NK-92 treated with Interleukin-12 subunit alpha and Interleukin-12 subunit beta, amount 100 ng/mL, for 24 hours (cell line): ENCODE measurements around the gene DCDC2B.
"Not testable (repeated sequence)": the region's sequence is repeated elsewhere in the genome, so short reads cannot be mapped to it uniquely, and the experiment has no call there.

ENCODE experiments used
- DNase-seq: peaks from one replicate; lab custom pipeline; 2025; lab: John Stamatoyannopoulos, UW

Gene DCDC2B

GRCh38 chr1:32208891-32209328 is at the start of gene DCDC2B:
DCDC2B (plus strand) TSS chr1:32209089; CDS start chr1:32209094, 5 bp downstream.
- no peak for DNase-seq

- DNase-seq = no peak
These were observed 49.7 kb upstream of the DCDC2B start for GRCh38 chr1:32159189-32159588.

GRCh38 chr1:32163405-32163804 is 45.5 kb upstream of the DCDC2B start:
- no peak for DNase-seq

GRCh38 chr1:32165633-32166032 is 43.3 kb upstream of the DCDC2B start:
- not testable (repeated sequence) for DNase-seq

- DNase-seq = no peak
These were observed 37.9 kb upstream of the DCDC2B start for GRCh38 chr1:32170991-32171390.

GRCh38 chr1:32172621-32173245 is 36.2 kb upstream of the DCDC2B start:
- no peak for DNase-seq

GRCh38 chr1:32178380-32179192 is 30.3 kb upstream of the DCDC2B start:
- DNase-seq = no peak

- DNase-seq = no peak
These were observed 29.8 kb upstream of the DCDC2B start for GRCh38 chr1:32179193-32179442.

- DNase-seq = peak; percentile 91
These were observed 29.3 kb upstream of the DCDC2B start, which contains the start of gene TXLNA for GRCh38 chr1:32179443-32180185. TXLNA (plus strand) TSS chr1:32179675; CDS start chr1:32180346, 671 bp downstream.

- peak; percentile 36 for DNase-seq
These were observed 28.5 kb upstream of the DCDC2B start for GRCh38 chr1:32180186-32181060.

GRCh38 chr1:32181065-32181464 is 27.8 kb upstream of the DCDC2B start:
- DNase-seq = no peak

- DNase-seq = no peak
These were observed 27.3 kb upstream of the DCDC2B start for GRCh38 chr1:32181563-32181962.

GRCh38 chr1:32182060-32182459 is 26.8 kb upstream of the DCDC2B start:
- no peak for DNase-seq

- DNase-seq = no peak
These were observed 24.2 kb upstream of the DCDC2B start for GRCh38 chr1:32184650-32185049.

GRCh38 chr1:32186077-32186476 is 22.8 kb upstream of the DCDC2B start:
- peak; percentile 23 for DNase-seq

GRCh38 chr1:32186491-32186890 is 22.4 kb upstream of the DCDC2B start:
- no peak for DNase-seq

- DNase-seq = no peak
These were observed 21.0 kb upstream of the DCDC2B start for GRCh38 chr1:32187850-32188249.

GRCh38 chr1:32192220-32192948 is 16.5 kb upstream of the DCDC2B start:
- DNase-seq = no peak

GRCh38 chr1:32194984-32195383 is 13.9 kb upstream of the DCDC2B start:
- no peak for DNase-seq

- no peak for DNase-seq
These were observed 13.4 kb upstream of the DCDC2B start for GRCh38 chr1:32195531-32195930.
